ENCODE results near the gene UEVLD.

The UEVLD gene

DNA sequence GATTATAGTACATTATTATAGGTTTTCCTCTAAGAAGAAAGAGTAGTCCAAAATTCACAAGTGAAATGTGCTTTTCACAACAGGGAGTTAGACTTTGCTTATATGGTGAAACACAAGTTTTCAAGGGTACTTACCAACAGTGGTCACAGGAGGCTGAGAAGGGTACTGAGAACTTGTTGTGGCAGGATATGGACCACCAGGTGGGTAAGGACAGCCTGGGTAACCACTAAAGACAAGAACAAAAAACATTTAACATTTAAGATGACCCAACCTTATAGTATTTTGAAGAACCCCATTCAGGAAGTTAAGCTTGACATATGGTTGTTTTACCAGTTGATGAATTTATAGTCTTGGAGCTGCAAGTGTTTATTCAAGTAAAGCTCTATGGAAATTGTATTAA, 86.2 kb downstream of the UEVLD start:
- in situ Hi-C loops (cut with HindIII; ENCODE audit: low sequenced_read_pairs): no loop called here

DNA sequence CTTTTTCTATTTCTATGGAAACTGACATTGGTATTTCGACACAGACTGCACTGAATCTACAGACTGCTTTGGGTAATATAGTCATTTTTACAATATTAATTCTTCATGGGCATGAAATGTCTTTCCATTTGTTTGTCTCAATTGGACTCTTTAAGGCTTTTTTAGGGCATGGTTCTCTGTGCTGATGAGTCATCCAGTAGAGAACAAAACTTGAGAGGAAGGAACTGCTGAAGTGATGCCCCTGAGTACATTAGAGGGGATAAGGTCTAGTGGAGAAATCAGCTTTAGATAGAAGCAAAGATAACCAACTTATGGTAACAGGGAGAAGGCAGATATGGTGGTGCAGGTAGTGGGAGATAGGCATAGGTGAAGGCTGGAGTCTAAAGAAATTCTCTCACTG, 86.9 kb downstream of the UEVLD start:
- in situ Hi-C loops (cut with HindIII; ENCODE audit: low sequenced_read_pairs): no loop called here

DNA sequence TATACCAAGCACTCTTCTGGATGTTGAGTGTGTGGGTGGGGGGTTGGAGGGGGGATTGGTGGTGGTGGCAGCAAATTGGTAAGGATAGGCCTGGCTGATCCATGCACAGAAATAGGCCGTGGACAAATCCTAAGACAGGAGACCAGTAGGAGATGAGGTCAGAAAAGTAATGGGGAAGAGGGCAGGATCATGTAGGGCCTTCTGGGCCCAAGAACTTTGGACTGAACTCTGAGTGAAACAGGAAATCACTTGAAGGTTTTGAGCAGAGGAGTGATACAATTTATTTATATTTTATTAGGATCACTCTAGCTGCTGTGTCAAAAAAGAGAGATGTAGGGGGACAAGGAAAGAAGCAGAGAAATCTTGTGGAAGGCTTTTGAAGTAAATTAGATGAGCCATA, 90.5 kb downstream of the UEVLD start:
- in situ Hi-C loops (cut with HindIII; ENCODE audit: low sequenced_read_pairs): no loop called here

DNA sequence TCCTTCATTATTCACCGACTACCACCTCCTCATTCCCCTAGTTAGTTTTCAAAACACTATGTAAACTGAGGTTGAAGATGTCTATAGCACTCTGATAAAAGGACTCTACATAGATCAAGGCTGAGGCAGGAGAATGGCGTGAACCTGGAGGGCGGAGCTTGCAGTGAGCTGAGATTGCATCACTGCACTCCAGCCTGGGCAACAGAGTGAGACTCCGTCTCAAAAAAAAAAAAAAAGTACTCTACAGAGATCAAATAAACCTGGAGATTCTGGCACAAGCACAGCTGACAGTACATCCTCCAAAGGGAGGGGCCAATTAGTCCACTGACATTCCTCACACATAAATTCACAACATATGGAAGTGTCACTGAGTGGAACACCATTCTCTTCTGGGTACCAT, 92.8 kb downstream of the UEVLD start:
- in situ Hi-C loops (cut with HindIII; ENCODE audit: low sequenced_read_pairs): no loop called here

DNA sequence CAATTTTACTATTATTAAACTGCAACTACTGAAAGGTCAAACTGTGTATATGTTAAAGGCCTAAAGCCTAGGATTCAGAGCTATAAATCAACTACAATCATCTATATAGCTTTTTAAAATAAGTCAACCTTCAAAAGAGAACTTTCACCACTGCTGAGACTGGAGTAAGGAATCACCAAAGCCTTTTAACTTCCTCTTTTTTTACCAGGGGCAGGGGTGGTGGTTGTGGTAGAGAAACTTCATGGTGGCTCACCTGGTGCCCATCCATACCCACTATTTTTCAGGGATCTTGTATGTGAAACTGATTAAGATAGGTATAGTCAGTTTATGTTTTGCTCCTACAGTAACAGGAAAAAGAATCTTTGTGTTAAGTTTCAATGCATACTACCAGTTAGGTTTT, 93.3 kb downstream of the UEVLD start:
- in situ Hi-C loops (cut with HindIII; ENCODE audit: low sequenced_read_pairs): no loop called here

DNA sequence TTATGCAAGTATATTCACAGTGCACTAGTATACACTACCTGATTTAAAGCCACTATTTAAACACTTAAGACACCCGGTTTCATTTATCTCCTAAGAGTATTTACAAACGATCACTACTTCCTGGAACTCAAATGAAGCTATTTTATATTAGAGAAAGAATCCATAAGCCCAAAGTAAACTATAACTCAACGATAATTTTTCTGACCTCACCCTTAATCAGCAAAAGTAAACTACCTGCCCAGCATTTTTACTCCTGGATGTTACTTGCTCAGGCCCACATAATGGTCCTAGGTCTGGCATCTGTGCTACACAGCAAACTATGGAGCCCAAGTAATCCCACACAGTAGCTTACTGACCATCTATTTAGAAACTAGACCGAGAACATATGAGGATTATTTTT, 95.2 kb downstream of the UEVLD start:
- in situ Hi-C loops (cut with HindIII; ENCODE audit: low sequenced_read_pairs): no loop called here

DNA sequence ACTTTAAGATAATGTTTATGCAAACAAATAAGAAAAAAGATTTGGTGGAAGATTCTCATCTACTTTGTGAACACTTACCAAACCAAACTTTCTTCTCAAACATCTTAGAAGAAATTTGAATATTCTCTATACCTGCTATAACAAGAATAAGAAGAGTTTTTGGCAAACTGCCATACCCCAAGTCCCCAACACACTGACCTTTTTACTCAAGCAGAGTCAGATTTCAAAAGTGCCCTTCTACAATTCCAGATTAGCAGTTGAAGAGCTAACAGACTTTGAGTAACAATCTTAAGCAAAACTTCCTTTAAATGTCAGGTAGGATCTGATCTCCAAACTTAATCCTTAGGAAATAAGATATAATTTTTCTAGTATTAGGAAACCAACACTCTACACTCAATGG, 95.6 kb downstream of the UEVLD start:
- in situ Hi-C loops (cut with HindIII; ENCODE audit: low sequenced_read_pairs): no loop called here

DNA sequence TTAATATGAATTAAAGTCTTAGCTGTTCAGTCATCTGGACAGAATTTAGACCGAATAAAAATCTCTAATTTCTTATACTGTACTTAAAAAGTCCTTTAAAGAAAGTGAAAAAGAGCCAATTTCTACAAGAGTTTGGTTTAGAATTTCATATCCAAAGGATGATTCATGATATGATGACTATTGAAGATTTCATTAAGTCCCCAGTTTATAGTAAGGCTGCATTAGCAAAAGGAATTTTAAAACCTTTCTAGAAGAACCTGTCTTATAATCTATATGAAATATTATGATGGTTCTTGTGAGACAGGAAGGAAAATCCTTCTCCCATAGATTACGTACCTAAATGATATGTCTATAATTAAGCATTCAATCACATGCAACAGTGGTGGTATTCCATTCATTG, 96.6 kb downstream of the UEVLD start:
- in situ Hi-C loops (cut with HindIII; ENCODE audit: low sequenced_read_pairs): no loop called here

DNA sequence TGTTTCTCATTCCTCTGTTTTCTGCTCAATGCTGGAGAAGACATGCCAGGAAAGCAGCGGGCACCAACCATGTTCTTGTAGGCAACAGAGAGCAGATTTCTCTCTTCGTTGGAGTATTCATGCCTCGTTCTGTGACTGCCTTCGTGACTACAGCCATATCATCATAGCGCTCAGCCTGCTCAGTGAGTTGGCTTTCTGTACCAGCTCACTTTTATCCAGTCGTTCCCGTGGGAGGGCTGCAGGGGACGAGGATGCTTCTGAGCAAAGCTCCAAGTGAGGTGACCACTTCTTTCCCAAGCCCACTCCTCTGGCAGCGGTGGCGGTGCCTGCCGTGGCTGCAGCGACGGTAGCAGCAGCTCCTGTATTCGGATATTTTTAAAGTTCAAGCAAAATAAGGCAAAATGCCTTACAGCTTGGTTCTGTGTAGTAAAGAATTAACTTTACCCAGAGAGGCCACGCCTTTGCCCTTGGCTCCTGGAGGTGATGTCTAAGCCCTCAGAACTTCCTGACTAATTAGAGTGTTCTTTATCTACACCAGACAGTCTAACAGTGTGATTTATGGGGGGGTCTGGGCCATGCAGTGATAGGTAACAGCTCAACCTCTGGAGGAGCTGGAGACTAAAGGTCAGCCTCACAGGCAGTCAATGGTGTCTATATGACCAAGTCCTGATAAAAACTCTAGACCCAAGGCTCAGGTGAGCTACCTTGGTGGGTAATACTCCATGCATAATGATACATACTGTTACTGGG, 97.6 kb downstream of the UEVLD start:
- in situ Hi-C loops (cut with HindIII; ENCODE audit: low sequenced_read_pairs): no loop called here

DNA sequence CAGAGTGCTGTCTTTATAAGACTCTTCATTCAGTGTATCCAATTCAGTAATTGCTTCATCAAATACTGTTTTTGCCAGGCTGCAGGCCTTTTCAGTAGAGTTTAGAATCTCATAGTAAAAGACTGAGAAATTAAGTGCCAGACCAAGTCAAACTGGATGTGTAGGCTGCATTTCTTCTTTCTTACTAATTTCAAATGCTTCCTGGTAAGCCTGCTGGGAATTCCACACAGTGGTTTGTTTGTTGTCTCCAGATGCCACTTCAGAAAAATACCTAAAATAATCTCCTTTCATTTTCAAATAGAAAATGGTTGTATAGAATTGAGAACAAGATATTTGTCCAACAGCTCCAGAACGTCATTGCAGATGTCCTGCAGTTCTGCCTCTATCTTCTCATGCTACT, 98.2 kb downstream of the UEVLD start:
- in situ Hi-C loops (cut with HindIII; ENCODE audit: low sequenced_read_pairs): no loop called here

DNA sequence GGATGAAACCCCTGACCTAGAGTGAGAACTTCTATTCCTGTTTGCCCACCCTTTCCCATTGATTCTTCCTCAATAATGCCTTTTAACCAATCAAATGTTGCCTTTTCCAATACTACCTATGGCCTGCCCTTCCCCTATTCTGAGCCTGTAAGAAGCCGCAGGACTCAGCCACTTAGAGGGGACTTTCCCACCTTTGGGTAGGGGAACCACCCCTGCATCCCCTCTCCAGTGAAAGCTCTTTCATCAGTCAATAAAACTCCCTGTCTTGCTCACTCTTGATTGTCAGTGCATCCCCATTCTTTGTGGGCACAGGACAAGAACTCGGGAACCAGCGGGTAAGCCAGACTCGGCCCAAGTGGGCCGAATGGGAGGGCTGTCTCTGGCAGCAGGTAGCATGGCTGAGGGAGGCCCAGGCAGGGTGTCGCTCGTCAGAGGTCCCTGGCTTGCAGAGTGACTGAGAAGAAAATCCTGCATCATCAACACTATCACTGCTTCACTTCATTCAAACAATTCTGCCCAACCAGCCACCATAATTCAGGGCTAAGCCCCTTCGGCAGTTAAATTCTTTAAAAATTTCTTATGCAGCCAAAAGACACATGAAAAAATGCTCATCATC, 102.5 kb downstream of the UEVLD start:
- in situ Hi-C loops (cut with HindIII; ENCODE audit: low sequenced_read_pairs): no loop called here
